Peyer's patch (tissue), 4 donors: ENCODE data around the gene STXBP1. TPM values are rescaled to one million over a fixed set of nuclear protein-coding genes. Genes with fewer than 3 reads are reported as not detected.
"Not testable (repeated sequence)": the region's sequence is repeated elsewhere in the genome, so short reads cannot be mapped to it uniquely, and the experiment has no call there.

Source experiments
- DNase-seq, 3 donors: peaks; one replicate each; pipeline ENCODE4 v3.0.0-alpha.2; 2017 to 2019
- H3K27ac ChIP-seq, 4 donors: fragments of 200-600 bp; sonication (generic); one replicate each; pipeline ENCODE4 v1.5.1; 2016 to 2019
- H3K27me3 ChIP-seq, 2 donors: fragments of 200-600 bp; sonication (generic); one replicate each; pipeline ENCODE4 v1.5.1; 2019
- H3K36me3 ChIP-seq, 3 donors: fragments of 200-600 bp; sonication (generic); one replicate each; pipeline ENCODE4 v1.5.1; 2016 to 2019
- H3K4me1 ChIP-seq, 4 donors: fragments of 200-600 bp; sonication (generic); one replicate each; pipeline ENCODE4 v1.5.1; 2016 to 2019
- H3K4me3 ChIP-seq, 4 donors: fragments of 200-600 bp; sonication (generic); 1 replicate in 3 of 4; 2 replicates in 1 of 4; pipeline ENCODE4 v1.5.1; 2016 to 2019; ENCODE audit warnings: mild to moderate bottlenecking in 1 of 4
- H3K9me3 ChIP-seq, 4 donors: fragments of 200-600 bp; sonication (generic); one replicate each; pipeline ENCODE4 v1.5.1; 2016 to 2019; ENCODE audit warnings: mild to moderate bottlenecking in 1 of 4
- CTCF ChIP-seq, 6 experiments: fragments of 450-650 bp in 4 of 6; fragments of 200-600 bp in 2 of 6; sonication (generic) in 1 of 6; IDR thresholded peaks; one replicate each; pipeline ENCODE4 v1.5.1; 2017 to 2019; ENCODE audit warnings: antibody characterized with exemption in 6 of 6, mild to moderate bottlenecking in 3 of 6, moderate library complexity in 1 of 6
- POLR2A ChIP-seq, 2 donors: fragments of 450-650 bp; IDR thresholded peaks; one replicate each; pipeline ENCODE4 v1.5.1; 2017; ENCODE audit warnings: antibody characterized with exemption in 2 of 2, mild to moderate bottlenecking in 2 of 2, moderate library complexity in 2 of 2
- total RNA-seq, 4 donors: library from RNA; depleted of rRNA; stranded (reverse); fragments of >200 nt; gene quantifications; one replicate each; pipeline ENCODE4 v1.1.0, GENCODE V29; 2016

The STXBP1 gene
- total RNA-seq, 4 donors from 2014 or later: 4.4 to 90.8 (median 12.6) TPM

- DNase-seq: peak in 1 of 3 donors; percentile 57
- no peak for TF ChIP-seq CTCF (IDR thresholded peaks at IDR 0.05)
- TF ChIP-seq POLR2A (IDR thresholded peaks at IDR 0.05): no peak
- H3K27ac ChIP-seq: peak overlapping the region; percentile 42 to 57 (median 52)
- H3K4me1 ChIP-seq: peaks cover 9 to 57% (median 20%) of the 10 kb centered on the region in 4 donors
- no peaks in the 10 kb centered on the region for H3K36me3 ChIP-seq
- H3K4me3 ChIP-seq: no peak overlapping the region
- H3K9me3 ChIP-seq: no peaks in the 10 kb centered on the region
- H3K27me3 ChIP-seq: no peaks in the 10 kb centered on the region
Measured at GRCh38 chr9:127574072-127574993, 37.7 kb upstream of the STXBP1 start.

GRCh38 chr9:127575875-127576778 is 36.0 kb upstream of the STXBP1 start:
- Histone ChIP-seq H3K9me3 (no peaks in the 10 kb centered on the region), H3K27me3 (no peaks in the 10 kb centered on the region), H3K4me1 (peaks cover 0 to 53% (median 15%) of the 10 kb centered on the region in 4 donors), H3K36me3 (no peaks in the 10 kb centered on the region), H3K4me3 (no peak overlapping the region), H3K27ac (peak overlapping the region in 1 of 4 donors; percentile 57)
- TF ChIP-seq POLR2A (IDR thresholded peaks at IDR 0.05) (peak in 1 of 2 donors; percentile 17), CTCF (IDR thresholded peaks at IDR 0.05) (no peak)
- DNase-seq: peak in 2 of 3 donors; percentile 68 to 86

- H3K27ac ChIP-seq, H3K27me3 ChIP-seq, DNase-seq, H3K9me3 ChIP-seq, H3K4me3 ChIP-seq, H3K36me3 ChIP-seq: not testable (repeated sequence)
- peaks cover 0 to 53% (median 15%) of the 10 kb centered on the region in 4 donors for H3K4me1 ChIP-seq
Measured at GRCh38 chr9:127577194-127577593, 34.9 kb upstream of the STXBP1 start.

GRCh38 chr9:127578627-127578951 is 33.5 kb upstream of the STXBP1 start:
- no peak for DNase-seq
- Histone ChIP-seq H3K9me3 (no peaks in the 10 kb centered on the region), H3K27ac (peak overlapping the region; percentile 27 to 88 (median 78)), H3K4me1 (peaks cover 0 to 41% (median 15%) of the 10 kb centered on the region in 4 donors), H3K4me3 (peak overlapping the region in 2 of 4 donors; percentile 16 to 22), H3K27me3 (no peaks in the 10 kb centered on the region), H3K36me3 (no peaks in the 10 kb centered on the region)
- TF ChIP-seq POLR2A (IDR thresholded peaks at IDR 0.05) (no peak), CTCF (IDR thresholded peaks at IDR 0.05) (no peak)

- DNase-seq: peak; percentile 43 to 92 (median 88)
- no peaks in the 10 kb centered on the region for H3K27me3 ChIP-seq
- peak overlapping the region; percentile 27 to 88 (median 78) for H3K27ac ChIP-seq
- peak overlapping the region in 2 of 4 donors; percentile 16 to 22 for H3K4me3 ChIP-seq
- no peaks in the 10 kb centered on the region for H3K36me3 ChIP-seq
- peak in 3 of 6 experiments; percentile 19 to 29 (median 24) for TF ChIP-seq CTCF (IDR thresholded peaks at IDR 0.05)
- TF ChIP-seq POLR2A (IDR thresholded peaks at IDR 0.05): no peak
- peaks cover 0 to 35% (median 15%) of the 10 kb centered on the region in 4 donors for H3K4me1 ChIP-seq
- H3K9me3 ChIP-seq: no peaks in the 10 kb centered on the region
Measured at GRCh38 chr9:127578952-127579853, 32.9 kb upstream of the STXBP1 start.
